ENCODE data around the gene MRPS10. TPM values are rescaled to one million over a fixed set of nuclear protein-coding genes. Genes with fewer than 3 reads are reported as not detected.
"Not testable (repeated sequence)": the region's sequence is repeated elsewhere in the genome, so short reads cannot be mapped to it uniquely, and the experiment has no call there.

Gene MRPS10
- total RNA-seq, 2 donors from 2014 or later, result 8.9 to 14.0 TPM

- ATAC-seq (no peak), DNase-seq (no peak)
- Histone ChIP-seq H3K27ac (no peak overlapping the region), H3K9me3 (no peaks in the 10 kb centered on the region), H3K4me3 (no peak overlapping the region), H3K4me1 (peaks cover 4% of the 10 kb centered on the region), H3K27me3 (no peaks in the 10 kb centered on the region), H3K36me3 (replicated peaks in 1 of 2; ENCODE audit: insufficient read depth in 1 of 2, low read depth in 2 of 2) (no peaks in the 10 kb centered on the region)
- no peak for TF ChIP-seq CTCF (IDR thresholded peaks at IDR 0.05)
- no peak for TF ChIP-seq POLR2A (IDR thresholded peaks at IDR 0.05)
- 19 to 41% methylated on average over 6 to 8 of the region's 8 CpGs for WGBS, 2 donors
- intact Hi-C loops (cut with DNase I), result no loop called here
Observed at GRCh38 chr6:42193491-42193894, 24.2 kb downstream of the MRPS10 start.

DNA sequence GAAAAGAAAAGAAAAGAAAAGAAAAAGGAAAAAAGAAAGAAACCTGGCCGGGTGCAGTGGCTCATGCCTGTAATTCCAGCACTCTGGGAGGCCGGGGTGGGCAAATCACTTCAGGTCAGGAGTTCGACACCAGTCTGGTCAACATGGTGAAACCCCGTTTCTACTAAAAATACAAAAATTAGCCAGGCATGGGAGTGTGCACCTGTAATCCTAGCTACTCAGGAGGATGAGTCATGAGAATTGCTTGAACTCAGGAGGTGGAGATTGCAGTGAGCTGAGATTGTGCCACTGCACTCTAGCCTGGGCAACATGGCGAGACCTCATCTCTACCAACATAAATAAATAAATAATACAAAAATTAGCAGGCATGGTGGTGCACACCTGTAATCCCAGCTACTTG, 25.3 kb downstream of the MRPS10 start:
- H3K27me3 ChIP-seq; H3K9me3 ChIP-seq; intact Hi-C loops (cut with DNase I); ATAC-seq; H3K36me3 ChIP-seq (replicated peaks in 1 of 2; ENCODE audit: insufficient read depth in 1 of 2, low read depth in 2 of 2); DNase-seq; H3K27ac ChIP-seq; H3K4me1 ChIP-seq; H3K4me3 ChIP-seq: not testable (repeated sequence)
- 93 to 96% methylated on average over 5 of the region's 5 CpGs for WGBS, 2 donors

DNA sequence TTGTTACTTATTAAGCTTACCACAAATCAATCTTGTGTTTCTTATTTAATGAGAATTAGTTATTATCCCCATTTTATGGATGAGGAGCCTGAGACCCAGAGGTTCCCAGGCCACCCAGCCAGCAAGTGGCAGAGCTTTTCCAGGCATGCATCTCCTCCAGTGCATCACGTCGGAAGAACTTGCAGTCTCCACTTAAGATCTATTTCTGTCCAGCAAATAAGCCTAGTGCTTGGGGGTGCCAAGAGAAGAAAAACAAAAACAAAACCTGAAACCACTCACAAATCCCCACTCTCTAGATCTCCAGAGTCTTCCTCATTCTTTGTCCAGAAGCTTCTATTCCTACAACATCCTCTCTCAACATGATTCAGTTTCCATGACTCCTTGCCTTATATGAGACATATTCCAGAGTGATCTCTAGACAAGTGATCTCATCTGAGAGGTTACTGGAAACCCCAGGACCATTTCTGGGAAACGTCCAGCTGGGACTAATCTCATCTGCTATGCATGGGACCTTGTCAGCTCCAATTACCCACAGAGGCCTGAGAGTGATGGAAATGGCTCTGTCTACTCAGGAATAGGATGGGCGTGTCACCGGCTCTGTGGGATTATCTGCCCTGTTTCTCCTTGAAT, 27.0 kb downstream of the MRPS10 start:
- Histone ChIP-seq H3K4me3 (no peak overlapping the region), H3K27ac (no peak overlapping the region), H3K4me1 (peaks cover 4% of the 10 kb centered on the region), H3K36me3 (replicated peaks in 1 of 2; ENCODE audit: insufficient read depth in 1 of 2, low read depth in 2 of 2) (no peaks in the 10 kb centered on the region), H3K27me3 (no peaks in the 10 kb centered on the region), H3K9me3 (no peaks in the 10 kb centered on the region)
- intact Hi-C loops (cut with DNase I), result no loop called here
- ATAC-seq (no peak), DNase-seq (peak in 1 of 4 donors; percentile 6)
- TF ChIP-seq CTCF (IDR thresholded peaks at IDR 0.05) (no peak), POLR2A (IDR thresholded peaks at IDR 0.05) (no peak)
- WGBS, 2 donors, result 75 to 85% methylated on average over 5 of the region's 5 CpGs

GRCh38 chr6:42188406-42188805, 29.3 kb downstream of the MRPS10 start:
- Histone ChIP-seq H3K27me3 (no peaks in the 10 kb centered on the region), H3K36me3 (replicated peaks in 1 of 2; ENCODE audit: insufficient read depth in 1 of 2, low read depth in 2 of 2) (no peaks in the 10 kb centered on the region), H3K27ac (no peak overlapping the region), H3K9me3 (no peaks in the 10 kb centered on the region), H3K4me1 (peaks cover 1% of the 10 kb centered on the region), H3K4me3 (no peak overlapping the region)
- 87 to 88% methylated on average over 6 of the region's 6 CpGs for WGBS, 2 donors
- DNase-seq (no peak), ATAC-seq (no peak)
- intact Hi-C loops (cut with DNase I), result no loop called here
- no peak for TF ChIP-seq CTCF (IDR thresholded peaks at IDR 0.05)
- TF ChIP-seq POLR2A (IDR thresholded peaks at IDR 0.05), result no peak

GRCh38 chr6:42185597-42185996, 32.1 kb downstream of the MRPS10 start:
- DNase-seq, result no peak
- H3K9me3 ChIP-seq, result no peaks in the 10 kb centered on the region

More at GRCh38 chr6:42185597-42185996, 32.1 kb downstream of the MRPS10 start:
- WGBS, 2 donors, result 66 to 71% methylated on average over 8 to 10 of the region's 10 CpGs
- Histone ChIP-seq H3K4me3 (no peak overlapping the region), H3K36me3 (replicated peaks in 1 of 2; ENCODE audit: insufficient read depth in 1 of 2, low read depth in 2 of 2) (no peaks in the 10 kb centered on the region), H3K27ac (no peak overlapping the region), H3K27me3 (no peaks in the 10 kb centered on the region), H3K4me1 (no peaks in the 10 kb centered on the region)
- ATAC-seq, result no peak
- TF ChIP-seq POLR2A (IDR thresholded peaks at IDR 0.05), result no peak
- no peak for TF ChIP-seq CTCF (IDR thresholded peaks at IDR 0.05)
- intact Hi-C loops (cut with DNase I), result no loop called here

Measured in body of pancreas (tissue), 4 donors.